HepG2 (cell line): ENCODE measurements around the gene PHLPP2. TPM values are rescaled to one million over a fixed set of nuclear protein-coding genes. Genes with fewer than 3 reads are reported as not detected.
A peak's percentile ranks its signal among the peaks of the same experiment; 100 is the strongest.

Experiments
- ATAC-seq: fragments of 200-7000 bp; cut with Tn5 transposase; 3 replicates; pipeline ENCODE4 v1.9.1; 2020; ENCODE audit warnings: mild to moderate bottlenecking, moderate library complexity
- BruUV-seq: library from RNA; stranded (reverse); fragments of 400-500 nt; replicated peaks from 2 replicates; lab custom pipeline; 2021; lab: Mats Ljungman, UMichigan
- CTCF ChIA-PET: fragments of 300-600 bp; formaldehyde crosslinking; extraction: SDS; loops from one replicate; lab custom pipeline; 2021; ENCODE audit warnings: low total read pairs, inconsistent platforms, low intra/inter-chr PET ratio; lab: Yijun Ruan, JAX
- POLR2A ChIA-PET: fragments of 350-600 bp; sonication (Branson Sonifier 250); formaldehyde crosslinking; loops from one replicate; lab custom pipeline; 2020; ENCODE audit warnings: antibody characterized with exemption, inconsistent platforms; lab: Yijun Ruan, JAX
- DNase-seq: peaks from one replicate; pipeline ENCODE4 v3.0.0-alpha.2; 2015; ENCODE audit warnings: low spot score
- FAIRE-seq: peaks from 3 replicates; lab custom pipeline; 2011; peaks lifted over from hg19 to GRCh38; lab: Jason Lieb, UNC
- H2AFZ ChIP-seq: one replicate; pipeline ENCODE4 v1.6.1; 2011; ENCODE audit warnings: low read length, inconsistent platforms
- H3K27ac ChIP-seq: fragments of 300-600 bp; 3 replicates; pipeline ENCODE4 v1.8.0; 2011; ENCODE audit warnings: mixed run types, mild to moderate bottlenecking, mixed read lengths, low read length, inconsistent platforms; ENCODE audit not compliant: insufficient read depth; ENCODE audit errors: extremely low read length
- H3K27me3 ChIP-seq, 2 experiments: fragments of 200-600 bp in 1 of 2; 2 replicates in 1 of 2; 3 replicates in 1 of 2; pipeline versions ENCODE4 v1.6.0 to v1.8.0; 2011; ENCODE audit warnings: low read length in 2 of 2, mild to moderate bottlenecking in 2 of 2, moderate library complexity in 2 of 2, inconsistent platforms in 1 of 2; ENCODE audit not compliant: insufficient read depth in 2 of 2, control insufficient read depth in 1 of 2
- H3K36me3 ChIP-seq, 2 experiments: fragments of 200-600 bp in 1 of 2; replicated peaks in 1 of 2; 2 replicates in 1 of 2; 3 replicates in 1 of 2; pipeline versions ENCODE4 v1.5.1 to v1.8.0; 2011; ENCODE audit warnings: low read length in 2 of 2, inconsistent platforms in 1 of 2; ENCODE audit not compliant: insufficient read depth in 2 of 2, control insufficient read depth in 1 of 2
- H3K4me1 ChIP-seq: 2 replicates; pipeline ENCODE4 v1.5.1; 2012; ENCODE audit warnings: low read length, inconsistent platforms; ENCODE audit not compliant: insufficient read depth
- H3K4me2 ChIP-seq: 2 replicates; pipeline ENCODE4 v1.6.0; 2011; ENCODE audit warnings: low read depth, low read length, inconsistent platforms
- H3K4me3 ChIP-seq, 3 experiments: fragments of 200-600 bp in 1 of 3; sonication (generic), shearing (Covaris generic) in 1 of 3; replicated peaks in 1 of 3; 2 replicates each; pipeline ENCODE4 v1.5.1; 2011 to 2016; ENCODE audit warnings: low read length in 3 of 3, inconsistent platforms in 2 of 3, low read depth in 2 of 3, mild to moderate bottlenecking in 2 of 3, control low read depth in 1 of 3, mixed read lengths in 1 of 3; ENCODE audit not compliant: insufficient read depth in 1 of 3
- H3K79me2 ChIP-seq: one replicate; pipeline ENCODE4 v1.6.1; 2011; ENCODE audit warnings: low read length, inconsistent platforms; ENCODE audit not compliant: insufficient read depth
- H3K9ac ChIP-seq: 2 replicates; pipeline ENCODE4 v1.6.0; 2011; ENCODE audit warnings: mild to moderate bottlenecking, low read depth, low read length, inconsistent platforms; ENCODE audit not compliant: insufficient read depth
- H3K9me3 ChIP-seq: 2 replicates; pipeline ENCODE4 v1.5.1; 2012; ENCODE audit warnings: mild to moderate bottlenecking, low read length
- H4K20me1 ChIP-seq: 2 replicates; pipeline ENCODE4 v1.6.0; 2011; ENCODE audit warnings: inconsistent platforms, mild to moderate bottlenecking, low read length, moderate library complexity; ENCODE audit not compliant: insufficient read depth
- DPF2 ChIP-seq: sonication (generic); formaldehyde crosslinking; IDR thresholded peaks from 2 replicates; pipeline ENCODE4 v1.4.0; 2020; ENCODE audit warnings: mild to moderate bottlenecking, low read depth, missing genetic modification reagents, borderline replicate concordance
- FIP1L1 ChIP-seq: fragments of 200-400 bp; formaldehyde crosslinking; IDR thresholded peaks from 2 replicates; pipeline ENCODE4 v1.6.1; 2018; ENCODE audit warnings: low read depth, mild to moderate bottlenecking, low read length, moderate library complexity, borderline replicate concordance; ENCODE audit not compliant: insufficient read depth
- KAT7 ChIP-seq: IDR thresholded peaks from 2 replicates; pipeline ENCODE4 v1.6.1; 2018; ENCODE audit warnings: borderline replicate concordance, missing compliant biosample characterization
- KDM4B ChIP-seq: sonication (generic); formaldehyde crosslinking; IDR thresholded peaks from 2 replicates; pipeline ENCODE4 v1.4.0; 2020; ENCODE audit warnings: missing genetic modification reagents
- MED1 ChIP-seq: sonication (generic); formaldehyde crosslinking; IDR thresholded peaks from 2 replicates; pipeline ENCODE4 v1.4.0; 2020; ENCODE audit warnings: missing genetic modification reagents
- PCBP1 ChIP-seq: fragments of 200-400 bp; formaldehyde crosslinking; IDR thresholded peaks from 2 replicates; pipeline ENCODE4 v1.6.1; 2017; ENCODE audit warnings: mild to moderate bottlenecking, low read depth, low read length, borderline replicate concordance
- ZFP37 ChIP-seq: sonication (generic); formaldehyde crosslinking; IDR thresholded peaks from 2 replicates; pipeline ENCODE4 v1.4.0; 2020; ENCODE audit warnings: missing genetic modification reagents, borderline replicate concordance
- ZNF17 ChIP-seq: sonication (generic); formaldehyde crosslinking; IDR thresholded peaks from 2 replicates; pipeline ENCODE4 v1.5.0; 2020; ENCODE audit warnings: mild to moderate bottlenecking, missing genetic modification reagents
- ZNF563 ChIP-seq: sonication (generic); formaldehyde crosslinking; IDR thresholded peaks from 2 replicates; pipeline ENCODE4 v1.8.0; 2022; ENCODE audit warnings: mild to moderate bottlenecking, moderate library complexity, missing genetic modification reagents
- WGBS: methylation state at CpG from one replicate; pipeline ENCODE4 v1.1.6; 2017; ENCODE audit warnings: low lambda C conversion rate; 5-methylcytosine and 5-hydroxymethylcytosine counted together
- in situ Hi-C: cut with HindIII; loops from 2 replicates; pipeline ENCODE4 v1.10.0; 2017; ENCODE audit warnings: low pct_unique_long_range_greater_than_20kb; ENCODE audit not compliant: extremely low pct_ligation_motif_present
- intact Hi-C: fragments of 100-400 bp; cut with micrococcal nuclease; formaldehyde crosslinking; loops from one replicate; pipeline ENCODE4 v1.10.0; 2022; ENCODE audit not compliant: unreplicated experiment
- polyA plus RNA-seq, 8 experiments: library from polyadenylated mRNA; depleted of rRNA in 3 of 8; stranded (reverse) in 7 of 8; unstranded in 1 of 8; fragments of >200 nt; fragmentation: Illumina TruSeq in 4 of 8; extraction: Trizol in 4 of 8; gene quantifications; 2 replicates each; pipeline versions ENCODE4 v1.2.1 to v1.2.3, GENCODE V29; 2011 to 2016; ENCODE audit warnings: low read depth in 4 of 8, missing spikeins in 1 of 8, mixed read lengths in 1 of 8; ENCODE audit not compliant: insufficient read depth in 1 of 8
- total RNA-seq, 5 experiments: library from RNA; depleted of rRNA; stranded (reverse); fragments of >200 nt; fragmentation: Illumina TruSeq; extraction: Trizol; gene quantifications; 2 replicates each; pipeline ENCODE4 v1.2.3, GENCODE V29; 2016; ENCODE audit warnings: low read depth in 1 of 5
- TF ChIP-seq, protein P1 (sequence below): sonication (generic); formaldehyde crosslinking; IDR thresholded peaks from 2 replicates; pipeline ENCODE4 v1.4.0; 2020; ENCODE audit warnings: missing genetic modification reagents, borderline replicate concordance
- TF ChIP-seq, protein P2 (sequence below): sonication (generic); formaldehyde crosslinking; conservative IDR thresholded peaks from 2 replicates; pipeline ENCODE4 v1.4.0; 2020; ENCODE audit warnings: mild to moderate bottlenecking, missing genetic modification reagents, moderate library complexity
- TF ChIP-seq, protein P3 (sequence below): sonication (generic); formaldehyde crosslinking; IDR thresholded peaks from 2 replicates; pipeline ENCODE4 v1.5.0; 2020; ENCODE audit warnings: missing genetic modification reagents
- TF ChIP-seq, protein P4 (sequence below): sonication (generic); formaldehyde crosslinking; IDR thresholded peaks from 2 replicates; pipeline ENCODE4 v1.5.1; 2020; ENCODE audit warnings: missing genetic modification reagents, mild to moderate bottlenecking, borderline replicate concordance

The PHLPP2 gene
- total and polyA plus RNA-seq, 2 of the 13 experiments (the other 11 are each of a cell fraction or from before 2014, with no cell fraction given), result 8.9 TPM

DNA sequence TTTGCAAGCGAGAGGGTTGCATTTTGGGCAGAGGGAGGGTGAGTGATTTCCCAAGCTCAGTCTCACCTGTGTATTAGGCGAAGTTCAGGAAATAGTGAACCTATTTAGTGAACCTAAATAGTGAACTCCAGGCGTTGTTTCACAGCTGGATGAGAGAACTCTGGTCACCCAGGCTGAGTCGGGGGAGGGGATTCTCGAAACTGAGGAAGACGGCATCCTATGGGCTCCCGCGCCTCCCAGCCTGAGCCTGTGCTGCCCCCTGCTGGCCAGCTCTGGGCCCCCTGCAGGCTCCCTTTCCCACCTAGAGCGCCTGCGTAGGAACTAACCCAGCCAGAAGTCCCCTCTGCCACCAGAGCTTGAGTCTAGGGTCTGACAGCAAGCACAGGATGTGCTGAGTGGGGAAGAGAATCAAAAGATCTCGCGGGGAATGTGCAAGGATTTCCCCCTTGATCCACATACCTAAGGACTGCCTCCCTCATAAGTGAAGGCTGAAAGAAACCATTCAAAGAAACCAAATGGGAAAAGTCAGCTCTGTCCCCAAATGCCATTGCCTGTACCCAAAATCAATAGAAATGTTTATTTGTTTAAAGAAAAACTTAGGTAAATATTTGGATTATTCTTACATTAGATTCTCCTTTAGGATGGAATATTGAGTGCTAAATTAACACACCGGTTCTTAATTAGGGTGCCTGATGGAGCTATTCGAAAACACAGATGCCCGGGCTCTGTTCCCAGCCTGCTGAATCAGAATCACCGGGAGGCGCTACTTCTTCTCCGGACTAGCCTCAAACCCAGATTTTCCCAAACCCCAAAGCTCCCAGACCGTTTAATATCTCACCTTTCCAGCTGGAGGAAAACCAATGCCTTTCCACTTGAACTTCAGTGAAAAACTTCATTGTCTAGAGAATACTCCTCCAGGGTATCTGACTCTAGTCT lies 113.3 kb downstream of the PHLPP2 start:
- H3K4me1 ChIP-seq, result peaks cover 70% of the 10 kb centered on the region
- POLR2A ChIA-PET, result interaction anchor here (1.1 to 7.1 kb wide), 11 partner anchors 13 to 328 kb away, joined by 3 to 142 read pairs (median 9); partner anchors contain the start of genes MARVELD3 and ZNF23
- H3K79me2 ChIP-seq, result no peaks in the 10 kb centered on the region
- in situ Hi-C loops (no loop called here), intact Hi-C loops (loop anchor here (1.0 to 10.0 kb wide), 5 partner anchors 34 to 186 kb away; no protein-coding TSS in a partner anchor)
- WGBS, result 12% methylated on average over 17 of the region's 19 CpGs
- no peaks in the 10 kb centered on the region for H3K36me3 ChIP-seq
- peak; percentile 96 for ATAC-seq
- H3K4me2 ChIP-seq, result peak overlapping the region; percentile 77
- no peaks in the 10 kb centered on the region for H4K20me1 ChIP-seq
- CTCF ChIA-PET, result interaction anchor here (0.6 to 3.1 kb wide), 12 partner anchors 35 to 199 kb away, joined by 3 to 89 read pairs (median 7); partner anchors contain the start of gene TLE7
- H3K9ac ChIP-seq, result no peak overlapping the region
- H2AFZ ChIP-seq, result no peak overlapping the region
- DNase-seq, result peak; percentile 72
- peak overlapping the region in 1 of 3 experiments; percentile 23; a peak in 2 of 6 replicates for H3K4me3 ChIP-seq
- BruUV-seq, result no TSS peak
- no peaks in the 10 kb centered on the region for H3K9me3 ChIP-seq
- no peak overlapping the region for H3K27ac ChIP-seq
- peak; percentile 74 for FAIRE-seq
- no peaks in the 10 kb centered on the region for H3K27me3 ChIP-seq
- TF ChIP-seq ZNF563, result no peak
- TF ChIP-seq PCBP1, result no peak
- no peak for TF ChIP-seq FIP1L1
- TF ChIP-seq KDM4B (CRISPR knock-in tag), result 0 out of 2 replicates have a peak, but pooled peaks have one; percentile 41
- no peak for TF ChIP-seq ZNF17 (CRISPR knock-in tag)
- TF ChIP-seq, protein P1, sequence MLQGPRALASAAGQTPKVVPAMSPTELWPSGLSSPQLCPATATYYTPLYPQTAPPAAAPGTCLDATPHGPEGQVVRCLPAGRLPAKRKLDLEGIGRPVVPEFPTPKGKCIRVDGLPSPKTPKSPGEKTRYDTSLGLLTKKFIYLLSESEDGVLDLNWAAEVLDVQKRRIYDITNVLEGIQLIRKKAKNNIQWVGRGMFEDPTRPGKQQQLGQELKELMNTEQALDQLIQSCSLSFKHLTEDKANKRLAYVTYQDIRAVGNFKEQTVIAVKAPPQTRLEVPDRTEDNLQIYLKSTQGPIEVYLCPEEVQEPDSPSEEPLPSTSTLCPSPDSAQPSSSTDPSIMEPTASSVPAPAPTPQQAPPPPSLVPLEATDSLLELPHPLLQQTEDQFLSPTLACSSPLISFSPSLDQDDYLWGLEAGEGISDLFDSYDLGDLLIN (CRISPR knock-in tag), result no peak; the same call in 1 of the 2 replicates
- 0 out of 2 replicates have a peak, but pooled peaks have one; percentile 57 for TF ChIP-seq ZFP37
- TF ChIP-seq, protein P2, sequence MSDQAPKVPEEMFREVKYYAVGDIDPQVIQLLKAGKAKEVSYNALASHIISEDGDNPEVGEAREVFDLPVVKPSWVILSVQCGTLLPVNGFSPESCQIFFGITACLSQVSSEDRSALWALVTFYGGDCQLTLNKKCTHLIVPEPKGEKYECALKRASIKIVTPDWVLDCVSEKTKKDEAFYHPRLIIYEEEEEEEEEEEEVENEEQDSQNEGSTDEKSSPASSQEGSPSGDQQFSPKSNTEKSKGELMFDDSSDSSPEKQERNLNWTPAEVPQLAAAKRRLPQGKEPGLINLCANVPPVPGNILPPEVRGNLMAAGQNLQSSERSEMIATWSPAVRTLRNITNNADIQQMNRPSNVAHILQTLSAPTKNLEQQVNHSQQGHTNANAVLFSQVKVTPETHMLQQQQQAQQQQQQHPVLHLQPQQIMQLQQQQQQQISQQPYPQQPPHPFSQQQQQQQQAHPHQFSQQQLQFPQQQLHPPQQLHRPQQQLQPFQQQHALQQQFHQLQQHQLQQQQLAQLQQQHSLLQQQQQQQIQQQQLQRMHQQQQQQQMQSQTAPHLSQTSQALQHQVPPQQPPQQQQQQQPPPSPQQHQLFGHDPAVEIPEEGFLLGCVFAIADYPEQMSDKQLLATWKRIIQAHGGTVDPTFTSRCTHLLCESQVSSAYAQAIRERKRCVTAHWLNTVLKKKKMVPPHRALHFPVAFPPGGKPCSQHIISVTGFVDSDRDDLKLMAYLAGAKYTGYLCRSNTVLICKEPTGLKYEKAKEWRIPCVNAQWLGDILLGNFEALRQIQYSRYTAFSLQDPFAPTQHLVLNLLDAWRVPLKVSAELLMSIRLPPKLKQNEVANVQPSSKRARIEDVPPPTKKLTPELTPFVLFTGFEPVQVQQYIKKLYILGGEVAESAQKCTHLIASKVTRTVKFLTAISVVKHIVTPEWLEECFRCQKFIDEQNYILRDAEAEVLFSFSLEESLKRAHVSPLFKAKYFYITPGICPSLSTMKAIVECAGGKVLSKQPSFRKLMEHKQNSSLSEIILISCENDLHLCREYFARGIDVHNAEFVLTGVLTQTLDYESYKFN (CRISPR knock-in tag), result 0 out of 2 replicates have a peak, but pooled peaks have one; percentile 31
- no peak for TF ChIP-seq DPF2 (CRISPR knock-in tag)
- peak; percentile 82; the same call in 1 of the 2 replicates for TF ChIP-seq KAT7 (CRISPR knock-in tag)
- TF ChIP-seq, protein P3, sequence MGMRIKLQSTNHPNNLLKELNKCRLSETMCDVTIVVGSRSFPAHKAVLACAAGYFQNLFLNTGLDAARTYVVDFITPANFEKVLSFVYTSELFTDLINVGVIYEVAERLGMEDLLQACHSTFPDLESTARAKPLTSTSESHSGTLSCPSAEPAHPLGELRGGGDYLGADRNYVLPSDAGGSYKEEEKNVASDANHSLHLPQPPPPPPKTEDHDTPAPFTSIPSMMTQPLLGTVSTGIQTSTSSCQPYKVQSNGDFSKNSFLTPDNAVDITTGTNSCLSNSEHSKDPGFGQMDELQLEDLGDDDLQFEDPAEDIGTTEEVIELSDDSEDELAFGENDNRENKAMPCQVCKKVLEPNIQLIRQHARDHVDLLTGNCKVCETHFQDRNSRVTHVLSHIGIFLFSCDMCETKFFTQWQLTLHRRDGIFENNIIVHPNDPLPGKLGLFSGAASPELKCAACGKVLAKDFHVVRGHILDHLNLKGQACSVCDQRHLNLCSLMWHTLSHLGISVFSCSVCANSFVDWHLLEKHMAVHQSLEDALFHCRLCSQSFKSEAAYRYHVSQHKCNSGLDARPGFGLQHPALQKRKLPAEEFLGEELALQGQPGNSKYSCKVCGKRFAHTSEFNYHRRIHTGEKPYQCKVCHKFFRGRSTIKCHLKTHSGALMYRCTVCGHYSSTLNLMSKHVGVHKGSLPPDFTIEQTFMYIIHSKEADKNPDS (CRISPR knock-in tag), result no peak
- peak; percentile 64 for TF ChIP-seq MED1
- TF ChIP-seq, protein P4, sequence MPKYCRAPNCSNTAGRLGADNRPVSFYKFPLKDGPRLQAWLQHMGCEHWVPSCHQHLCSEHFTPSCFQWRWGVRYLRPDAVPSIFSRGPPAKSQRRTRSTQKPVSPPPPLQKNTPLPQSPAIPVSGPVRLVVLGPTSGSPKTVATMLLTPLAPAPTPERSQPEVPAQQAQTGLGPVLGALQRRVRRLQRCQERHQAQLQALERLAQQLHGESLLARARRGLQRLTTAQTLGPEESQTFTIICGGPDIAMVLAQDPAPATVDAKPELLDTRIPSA, result no peak
